HG03108 (cell line): ENCODE data around the gene ASTL.
"Not testable (repeated sequence)": the region's sequence is repeated elsewhere in the genome, so short reads cannot be mapped to it uniquely, and the experiment has no call there.

ENCODE experiments used
- ATAC-seq: cut with Tn5 transposase; IDR thresholded peaks from one replicate; pipeline ENCODE4 v1.9.1; 2021; ENCODE audit warnings: moderate library complexity; ENCODE audit not compliant: unreplicated experiment

The ASTL gene

DNA sequence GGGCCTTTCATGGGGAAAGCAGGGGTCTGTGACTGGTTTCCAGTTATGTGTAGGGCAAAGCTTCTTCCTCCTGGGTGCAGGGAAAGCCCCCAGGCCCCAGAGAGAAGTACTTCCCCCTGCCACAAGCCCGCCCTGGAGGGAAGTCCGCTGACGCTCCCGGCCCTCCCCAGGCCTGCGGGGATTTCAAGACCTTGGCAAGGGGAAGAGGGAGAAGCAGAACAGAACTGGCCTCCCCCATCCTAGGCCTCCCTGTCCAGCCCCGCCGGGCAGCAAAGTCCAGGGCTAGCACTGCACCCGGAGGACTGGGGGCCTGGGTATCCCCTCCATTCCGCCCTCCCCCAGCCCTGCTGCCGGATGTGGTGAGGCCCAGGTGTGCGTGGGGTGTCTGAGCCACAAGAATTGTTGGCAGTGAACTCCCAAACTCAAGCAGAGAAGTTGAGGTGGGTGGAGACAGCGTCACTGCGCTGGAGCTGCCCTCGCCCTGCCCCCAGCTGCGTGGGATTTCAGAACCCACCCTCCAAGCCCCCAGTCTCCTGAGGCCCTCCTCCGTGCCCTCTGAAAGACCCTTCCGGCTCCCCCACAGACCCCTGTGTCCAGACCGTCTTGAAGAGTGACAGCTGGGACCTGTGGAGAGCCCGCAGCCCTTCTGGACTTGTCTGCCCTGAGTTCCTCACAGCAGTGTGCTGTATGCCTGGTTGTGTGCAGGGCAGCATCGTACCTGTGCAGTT lies 8.0 kb upstream of the ASTL start:
- peak; percentile 23 for ATAC-seq

GRCh38 chr2:96145848-96146152 lies 7.5 kb upstream of the ASTL start:
- ATAC-seq = no peak

DNA sequence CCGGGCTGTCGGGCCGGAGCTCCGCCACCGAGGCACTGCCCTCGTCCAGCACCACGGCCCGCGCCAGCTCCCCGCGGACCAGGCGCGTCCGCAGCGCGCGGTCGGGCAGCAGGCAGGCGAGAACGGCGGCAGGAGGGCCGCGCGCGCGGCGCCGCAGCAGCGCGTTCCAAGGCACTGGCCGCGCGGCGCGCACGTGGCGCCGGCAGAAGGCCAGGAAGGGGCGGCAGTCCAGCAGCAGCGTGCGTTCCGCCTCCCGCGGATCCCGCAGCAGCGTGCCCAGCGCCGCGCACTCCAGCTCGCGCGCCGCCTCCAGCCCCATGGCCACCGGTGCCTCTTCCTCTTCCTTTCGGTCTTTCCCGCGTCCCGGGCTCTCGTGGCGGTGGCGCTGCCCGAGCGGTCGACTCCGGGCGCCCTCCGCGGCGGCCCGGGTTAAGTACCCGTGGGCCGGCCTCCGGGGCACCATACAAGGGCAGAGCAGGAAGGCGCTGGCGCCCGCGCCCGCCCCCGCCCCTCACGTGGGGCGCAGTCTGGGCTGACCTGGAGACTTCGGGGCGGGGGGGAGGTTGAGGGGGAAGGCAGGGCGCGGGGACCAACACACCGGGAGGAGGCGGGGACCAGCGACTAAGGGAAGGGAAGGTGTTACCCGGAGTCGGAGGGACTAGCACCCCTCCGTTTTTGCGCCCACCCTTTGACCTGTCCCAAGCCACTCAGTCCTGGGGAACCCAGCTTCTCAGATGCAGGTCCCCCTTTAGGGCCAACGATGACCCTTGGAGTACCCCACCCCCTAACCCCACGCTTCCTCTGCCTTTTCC lies 6.9 kb upstream of the ASTL start, which contains the start of gene DUSP2:
TSS of gene DUSP2 (minus strand) at position 405 of the 812 bp plus-strand sequence. CDS start at position 319, 86 bp downstream.
- peak; percentile 38 for ATAC-seq

- ATAC-seq = no peak
Observed at GRCh38 chr2:96144481-96145035, 6.3 kb upstream of the ASTL start.

GRCh38 chr2:96143848-96144480 lies 5.7 kb upstream of the ASTL start:
- ATAC-seq = no peak

- no peak for ATAC-seq
Observed at GRCh38 chr2:96143231-96143847, 5.0 kb upstream of the ASTL start.

GRCh38 chr2:96142217-96143113 lies 4.2 kb upstream of the ASTL start:
- ATAC-seq = no peak

DNA sequence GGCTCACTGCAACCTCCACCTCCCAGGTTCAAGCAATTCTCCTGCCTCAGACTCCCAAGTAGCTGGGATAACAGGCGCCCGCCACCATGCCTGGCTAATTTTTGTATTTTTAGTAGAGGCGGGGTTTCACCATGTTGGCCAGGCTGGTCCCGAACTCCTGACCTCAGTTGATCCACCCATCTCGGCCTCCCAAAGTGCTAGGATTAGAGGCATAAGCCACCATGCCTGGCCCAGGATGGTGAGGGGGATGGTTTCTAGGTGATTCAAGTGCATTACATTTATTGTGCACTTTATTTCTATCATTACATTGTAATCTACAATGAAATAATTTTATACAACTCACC lies 3.3 kb upstream of the ASTL start:
- not testable (repeated sequence) for ATAC-seq

DNA sequence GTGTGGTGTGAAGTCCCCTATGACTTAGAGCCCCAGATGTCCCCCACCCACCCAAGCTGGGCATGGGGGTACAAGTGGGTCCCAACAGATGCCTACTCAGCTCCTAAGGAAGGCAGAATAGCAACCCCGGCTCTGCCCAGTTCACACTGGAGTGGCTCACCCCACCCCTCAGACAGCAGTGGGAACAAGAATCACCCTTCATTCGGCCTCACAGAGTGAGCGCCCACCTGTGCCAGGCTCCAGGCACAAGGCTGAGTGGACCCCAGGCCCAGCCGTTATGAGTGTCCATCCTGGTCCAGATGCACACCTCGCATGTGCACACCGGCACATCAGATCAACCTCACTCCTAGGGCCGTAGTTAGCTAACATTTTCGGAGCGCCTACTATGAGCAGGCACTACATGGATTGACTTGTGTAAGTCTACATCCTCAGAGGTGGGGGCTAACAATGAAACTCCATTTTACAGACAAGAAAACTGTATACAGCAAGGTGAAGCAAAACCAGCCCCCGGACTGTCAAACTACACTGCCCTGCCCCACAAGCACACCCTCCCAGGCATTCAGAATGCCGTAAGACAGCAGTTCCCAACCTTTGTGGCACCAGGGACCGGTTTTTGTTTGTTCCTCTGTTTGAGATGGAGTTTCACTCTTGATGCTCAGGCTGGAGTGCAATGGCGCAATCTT lies 2.8 kb upstream of the ASTL start:
- ATAC-seq = no peak

DNA sequence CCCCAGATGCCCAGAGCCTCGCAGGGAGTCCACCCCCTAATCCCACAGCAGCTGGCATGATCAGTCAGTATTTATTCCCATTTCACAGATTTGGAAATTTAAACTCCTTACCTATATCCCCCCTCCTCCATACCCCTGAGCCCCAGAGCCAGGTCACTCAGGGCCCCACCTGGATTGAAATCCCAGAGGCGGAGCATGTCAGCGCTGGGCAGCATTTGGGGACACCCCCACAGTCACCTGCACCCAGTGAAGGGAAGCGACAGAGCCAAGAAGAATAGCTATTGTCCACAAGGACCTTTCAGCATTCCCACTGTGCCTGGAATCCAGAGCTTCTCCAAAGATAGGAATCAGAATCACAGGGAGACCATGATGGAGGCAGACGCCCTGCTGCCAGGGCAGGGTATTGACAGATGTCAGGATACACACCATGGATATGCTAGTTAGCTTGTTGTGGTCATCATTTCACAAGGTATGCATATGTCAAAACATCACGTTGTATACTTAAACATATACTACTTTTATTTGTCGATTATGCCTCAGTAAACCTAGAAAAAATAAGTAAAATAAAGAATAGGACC lies 968 bp upstream of the ASTL start:
- no peak for ATAC-seq

DNA sequence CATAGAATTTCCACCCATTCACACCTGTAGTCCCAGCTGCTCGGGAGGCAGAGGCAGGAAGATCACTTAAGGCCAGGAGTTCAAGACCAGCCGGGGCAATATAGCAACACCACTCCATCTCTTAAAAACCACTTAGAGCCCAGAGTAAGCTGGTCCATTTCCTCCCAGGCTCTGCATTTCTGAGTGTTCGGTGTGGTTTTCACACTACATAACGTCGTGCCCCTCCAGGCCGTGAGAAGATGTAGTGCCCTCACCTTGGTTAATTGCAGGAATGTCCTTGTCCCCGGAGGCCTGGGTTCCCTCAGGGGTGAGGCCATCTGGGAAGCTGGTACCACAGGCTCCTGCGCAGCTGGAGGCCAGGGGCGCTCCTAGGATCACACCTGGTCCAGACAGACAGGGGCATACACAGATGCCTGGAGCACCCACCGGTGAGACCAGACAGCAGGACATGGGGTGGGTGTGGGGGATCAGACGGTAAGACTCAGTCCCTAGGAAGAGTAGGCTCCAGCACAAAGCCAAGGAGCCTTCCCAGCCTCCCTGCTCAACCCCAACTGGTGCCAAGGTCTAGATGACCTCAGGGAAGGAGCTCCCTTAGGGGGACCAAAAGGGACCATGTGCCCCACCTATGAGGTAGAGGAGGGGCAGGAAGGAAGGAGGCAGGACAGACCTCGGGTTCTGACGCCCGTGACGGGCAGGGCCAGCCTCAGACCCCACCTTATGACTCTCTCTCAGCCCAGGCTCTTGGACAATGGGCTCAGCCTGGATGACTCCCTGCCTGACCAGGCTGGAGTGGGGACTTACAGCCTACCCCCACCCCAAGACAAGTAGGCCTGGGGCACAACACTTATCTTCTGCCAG lies 752 bp downstream of the ASTL start:
- ATAC-seq = no peak

- no peak for ATAC-seq
Observed at GRCh38 chr2:96136129-96136720, 2.1 kb downstream of the ASTL start.

DNA sequence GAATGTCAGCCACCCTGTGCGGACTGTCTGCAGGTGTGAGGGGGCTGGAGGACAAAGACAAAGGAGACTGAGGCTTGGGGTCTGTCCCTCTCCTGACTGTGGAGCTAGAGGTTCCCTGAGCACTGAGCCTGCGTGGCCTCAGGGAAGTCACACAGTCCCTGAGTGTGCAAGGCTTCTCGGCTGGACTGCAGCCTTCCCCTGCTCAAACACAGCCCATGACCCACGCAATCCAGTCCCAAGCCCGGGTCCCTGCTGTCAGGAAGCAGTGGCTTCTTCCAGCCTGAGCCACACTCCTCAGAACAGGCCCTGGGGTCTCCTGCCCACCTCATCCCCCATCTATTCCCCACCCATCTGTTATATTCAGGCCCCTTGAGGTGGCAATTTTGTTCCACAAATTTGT lies 2.7 kb downstream of the ASTL start:
- ATAC-seq = no peak

DNA sequence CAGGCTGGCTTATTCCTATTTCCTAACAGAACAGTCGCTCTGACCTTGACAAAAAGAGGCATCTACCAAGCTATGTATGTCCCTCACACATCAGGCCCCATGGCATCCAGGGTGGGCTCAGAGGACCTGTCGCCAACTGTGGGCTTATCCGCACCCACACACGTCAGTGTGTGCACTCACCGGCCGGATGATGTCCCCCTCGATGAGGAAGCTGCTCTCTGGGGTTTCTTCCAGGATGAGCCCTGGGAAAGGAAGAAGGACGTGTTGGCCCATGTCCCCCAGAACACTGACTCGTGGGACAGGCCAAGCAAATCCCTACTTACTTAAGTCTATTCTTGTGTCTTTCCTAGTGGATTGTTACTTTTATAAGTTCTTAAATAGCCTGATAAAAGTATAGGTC lies 3.1 kb downstream of the ASTL start:
- no peak for ATAC-seq

GRCh38 chr2:96134421-96134820 lies 3.9 kb downstream of the ASTL start:
- no peak for ATAC-seq

DNA sequence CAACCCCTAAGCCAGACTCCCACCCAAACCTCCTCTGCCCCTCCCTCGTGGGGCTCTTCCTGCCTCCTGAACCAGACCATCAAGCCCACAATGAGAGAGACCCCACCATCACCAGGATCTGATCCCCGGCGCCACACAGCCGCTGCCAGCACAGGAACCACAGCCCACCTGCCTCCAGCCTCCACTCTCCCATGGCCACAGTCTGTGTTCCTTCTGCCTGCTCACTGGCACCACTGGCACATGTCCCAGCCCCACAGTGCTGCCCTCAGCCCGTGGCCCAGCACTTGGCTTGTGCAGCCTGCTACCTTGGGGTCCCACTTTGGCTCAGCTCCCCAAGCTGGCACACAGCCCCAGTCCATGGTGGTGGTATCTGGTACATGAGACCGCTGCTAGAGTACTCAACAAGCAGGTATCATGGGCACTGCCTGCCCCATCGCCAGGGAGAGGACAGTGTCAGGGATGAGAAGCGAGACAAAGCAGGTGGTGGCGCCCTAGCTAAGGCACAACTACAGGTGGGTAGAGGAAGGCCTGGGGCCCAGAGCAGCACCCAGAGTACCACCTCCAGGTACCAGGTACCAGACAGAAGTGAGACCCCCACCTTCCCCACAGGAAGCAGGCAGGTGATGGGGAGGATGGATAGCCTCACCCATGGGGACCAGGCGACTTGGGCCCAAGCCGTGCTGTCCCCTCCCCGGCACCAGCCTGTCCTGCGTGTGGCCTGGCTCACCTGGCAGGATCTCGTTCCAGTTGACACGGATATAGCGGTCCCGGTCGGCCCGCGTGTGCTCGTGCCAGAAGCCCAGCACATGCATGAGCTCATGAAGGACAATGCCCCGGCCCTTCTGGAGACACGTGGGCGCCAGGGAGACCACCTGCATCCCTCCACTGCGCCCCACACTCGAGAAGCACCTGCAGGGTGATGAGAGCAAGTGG lies 6.2 kb downstream of the ASTL start:
- ATAC-seq = no peak
